GM10266 (cell line): Measurements from ENCODE around the gene ZNF552.

Source experiments
- DNase-seq: peaks from one replicate; pipeline ENCODE4 v3.0.0; 2012; ENCODE audit errors: extremely low spot score
- CTCF ChIP-seq: IDR thresholded peaks from 2 replicates; pipeline ENCODE4 v1.5.1; 2012; ENCODE audit warnings: mild to moderate bottlenecking, low read depth; ENCODE audit not compliant: control insufficient read depth, insufficient read depth; ENCODE audit errors: missing control alignments

ZNF552 gene

GRCh38 chr19:57788114-57788692 is 26.5 kb downstream of the ZNF552 start:
- DNase-seq: no peak
- TF ChIP-seq CTCF: no peak

GRCh38 chr19:57786906-57787305 is 27.8 kb downstream of the ZNF552 start:
- TF ChIP-seq CTCF: no peak
- no peak for DNase-seq

- no peak for TF ChIP-seq CTCF
- DNase-seq: no peak
These were observed 28.4 kb downstream of the ZNF552 start for GRCh38 chr19:57786286-57786685.

- DNase-seq: no peak
- TF ChIP-seq CTCF: no peak
These were observed 35.4 kb downstream of the ZNF552 start for GRCh38 chr19:57779220-57779845.

GRCh38 chr19:57778336-57778735 is 36.4 kb downstream of the ZNF552 start:
- TF ChIP-seq CTCF: no peak
- no peak for DNase-seq

- no peak for TF ChIP-seq CTCF
- no peak for DNase-seq
These were observed 37.9 kb downstream of the ZNF552 start for GRCh38 chr19:57776764-57777296.

GRCh38 chr19:57773488-57773887 is 41.2 kb downstream of the ZNF552 start:
- TF ChIP-seq CTCF: no peak

More at GRCh38 chr19:57773488-57773887, 41.2 kb downstream of the ZNF552 start:
- DNase-seq: no peak
